ENCODE measurements around the gene VWA3B. TPM values are rescaled to one million over a fixed set of nuclear protein-coding genes. Genes with fewer than 3 reads are reported as not detected.

Gene VWA3B
- total RNA-seq, 2 donors from 2014 or later, result 4.0 TPM; not detected in 1

DNA sequence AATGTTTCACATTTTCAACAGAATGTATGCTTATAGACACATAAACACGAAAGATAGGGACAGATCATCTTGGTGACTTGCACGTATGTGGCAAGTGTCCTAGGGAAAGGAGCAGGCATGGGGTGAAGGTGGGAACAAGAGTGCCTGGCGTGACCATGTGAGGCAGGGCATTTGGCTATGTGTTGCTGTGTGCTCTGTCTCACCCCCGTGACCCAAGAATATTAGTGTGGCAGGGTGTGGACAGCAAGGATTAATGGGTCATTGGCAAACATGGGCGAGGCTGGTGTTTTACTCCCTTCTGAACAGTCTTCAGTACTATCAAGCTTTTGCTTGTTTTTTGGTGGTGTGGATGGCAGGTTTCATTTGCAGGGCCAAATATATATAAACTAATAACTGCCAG lies 1.3 kb upstream of the VWA3B start:
- Histone ChIP-seq H3K9me3 (no peaks in the 10 kb centered on the region), H3K4me1 (replicated peaks) (no peaks in the 10 kb centered on the region), H3K36me3 (no peaks in the 10 kb centered on the region), H3K27me3 (replicated peaks; ENCODE audit: insufficient read depth) (no peaks in the 10 kb centered on the region), H3K27ac (no peak overlapping the region), H3K4me3 (no peak overlapping the region)
- intact Hi-C loops (cut with DNase I), result no loop called here
- TF ChIP-seq POLR2AphosphoS5 (IDR thresholded peaks at IDR 0.05) (no peak), POLR2A (IDR thresholded peaks at IDR 0.05) (no peak)
- TF ChIP-seq, protein P1, sequence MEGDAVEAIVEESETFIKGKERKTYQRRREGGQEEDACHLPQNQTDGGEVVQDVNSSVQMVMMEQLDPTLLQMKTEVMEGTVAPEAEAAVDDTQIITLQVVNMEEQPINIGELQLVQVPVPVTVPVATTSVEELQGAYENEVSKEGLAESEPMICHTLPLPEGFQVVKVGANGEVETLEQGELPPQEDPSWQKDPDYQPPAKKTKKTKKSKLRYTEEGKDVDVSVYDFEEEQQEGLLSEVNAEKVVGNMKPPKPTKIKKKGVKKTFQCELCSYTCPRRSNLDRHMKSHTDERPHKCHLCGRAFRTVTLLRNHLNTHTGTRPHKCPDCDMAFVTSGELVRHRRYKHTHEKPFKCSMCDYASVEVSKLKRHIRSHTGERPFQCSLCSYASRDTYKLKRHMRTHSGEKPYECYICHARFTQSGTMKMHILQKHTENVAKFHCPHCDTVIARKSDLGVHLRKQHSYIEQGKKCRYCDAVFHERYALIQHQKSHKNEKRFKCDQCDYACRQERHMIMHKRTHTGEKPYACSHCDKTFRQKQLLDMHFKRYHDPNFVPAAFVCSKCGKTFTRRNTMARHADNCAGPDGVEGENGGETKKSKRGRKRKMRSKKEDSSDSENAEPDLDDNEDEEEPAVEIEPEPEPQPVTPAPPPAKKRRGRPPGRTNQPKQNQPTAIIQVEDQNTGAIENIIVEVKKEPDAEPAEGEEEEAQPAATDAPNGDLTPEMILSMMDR (IDR thresholded peaks at IDR 0.05), result no peak
- WGBS, result 72% methylated on average over 5 of the region's 5 CpGs
- DNase-seq (ENCODE audit: low spot score), result no peak

DNA sequence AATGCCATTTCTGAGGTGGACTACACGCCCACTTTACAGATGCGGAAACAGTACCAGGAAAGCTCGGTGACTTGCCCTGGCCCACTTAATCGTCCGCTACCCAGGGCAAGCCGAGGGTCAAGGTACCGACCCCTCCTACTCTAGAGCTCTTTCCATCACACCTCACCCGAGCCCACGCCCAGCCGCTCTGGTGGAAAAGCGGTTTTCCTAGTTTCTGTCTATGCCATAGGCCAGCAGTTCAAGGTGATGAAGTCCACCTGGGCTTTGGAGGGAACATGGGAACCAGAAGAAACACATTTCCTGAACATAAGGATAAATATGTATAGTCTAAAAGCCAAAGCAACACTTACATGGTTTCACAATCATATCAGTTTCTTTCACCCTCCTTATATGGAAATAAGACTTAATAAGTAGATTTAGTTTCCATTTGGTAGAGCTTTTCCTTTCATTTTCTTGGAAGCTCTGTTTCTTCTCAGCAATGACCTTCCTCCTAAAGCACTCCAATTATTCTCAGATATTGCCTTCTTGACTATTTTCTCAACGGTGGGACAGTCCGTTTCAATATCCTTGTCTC lies 567 bp downstream of the VWA3B start:
- DNase-seq (ENCODE audit: low spot score), result no peak
- WGBS, result 54% methylated on average over 13 of the region's 13 CpGs
- Histone ChIP-seq H3K4me1 (replicated peaks) (no peaks in the 10 kb centered on the region), H3K4me3 (peak overlapping the region in 1 of 2 donors; percentile 31), H3K27me3 (replicated peaks; ENCODE audit: insufficient read depth) (no peaks in the 10 kb centered on the region), H3K36me3 (no peaks in the 10 kb centered on the region), H3K9me3 (no peaks in the 10 kb centered on the region), H3K27ac (no peak overlapping the region)
- TF ChIP-seq, protein P1 (IDR thresholded peaks at IDR 0.05), result no peak
- TF ChIP-seq POLR2A (IDR thresholded peaks at IDR 0.05) (no peak), POLR2AphosphoS5 (IDR thresholded peaks at IDR 0.05) (no peak)
- intact Hi-C loops (cut with DNase I), result no loop called here

DNA sequence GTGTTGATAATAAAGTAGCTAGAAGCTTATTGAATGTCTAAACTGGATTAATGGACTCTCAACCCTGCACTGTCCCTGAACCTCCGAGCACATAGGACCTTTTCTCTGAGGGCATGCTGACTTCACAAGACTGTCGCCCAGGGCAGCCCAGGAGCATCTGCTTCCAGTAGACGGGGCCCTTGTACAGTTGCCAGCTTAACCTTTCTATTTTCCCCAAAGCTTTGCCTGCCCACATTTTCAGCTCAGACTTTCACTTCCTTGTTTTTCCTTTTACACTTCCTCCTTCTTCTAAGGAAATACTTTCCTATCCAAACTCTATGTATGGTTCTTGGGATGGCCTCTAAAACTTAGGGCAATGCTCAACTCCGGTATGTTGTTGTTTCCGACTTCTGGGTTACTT lies 1.3 kb downstream of the VWA3B start:
- Histone ChIP-seq H3K4me3 (no peak overlapping the region), H3K9me3 (no peaks in the 10 kb centered on the region), H3K27me3 (replicated peaks; ENCODE audit: insufficient read depth) (no peaks in the 10 kb centered on the region), H3K4me1 (replicated peaks) (no peaks in the 10 kb centered on the region), H3K36me3 (no peaks in the 10 kb centered on the region), H3K27ac (no peak overlapping the region)
- TF ChIP-seq, protein P1 (IDR thresholded peaks at IDR 0.05), result no peak
- TF ChIP-seq POLR2A (IDR thresholded peaks at IDR 0.05), result no peak
- TF ChIP-seq POLR2AphosphoS5 (IDR thresholded peaks at IDR 0.05), result no peak
- 90% methylated on average over 5 of the region's 5 CpGs for WGBS
- intact Hi-C loops (cut with DNase I), result no loop called here
- DNase-seq (ENCODE audit: low spot score), result no peak

DNA sequence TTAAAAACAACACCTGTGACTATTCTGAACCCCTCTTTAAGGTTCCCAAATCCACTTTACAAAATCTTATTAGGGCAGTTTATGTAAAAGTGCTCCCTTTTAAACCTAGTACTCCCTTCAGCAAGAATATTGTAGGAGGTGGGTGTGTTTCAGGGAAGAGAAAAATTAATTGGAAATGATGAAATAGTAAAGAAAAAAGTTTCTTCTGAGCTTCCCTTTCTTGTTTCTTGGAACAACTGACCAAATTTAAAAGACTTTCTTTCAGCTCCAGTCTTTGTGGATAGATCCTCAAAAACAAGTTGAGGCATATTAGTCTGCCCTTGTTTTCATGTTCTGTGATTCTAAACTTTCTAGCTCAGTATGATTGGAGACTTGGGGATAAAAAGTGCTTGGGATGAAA lies 3.0 kb downstream of the VWA3B start:
- intact Hi-C loops (cut with DNase I), result no loop called here
- DNase-seq (ENCODE audit: low spot score), result no peak
- H3K27me3 ChIP-seq (replicated peaks; ENCODE audit: insufficient read depth), result no peaks in the 10 kb centered on the region

DNA sequence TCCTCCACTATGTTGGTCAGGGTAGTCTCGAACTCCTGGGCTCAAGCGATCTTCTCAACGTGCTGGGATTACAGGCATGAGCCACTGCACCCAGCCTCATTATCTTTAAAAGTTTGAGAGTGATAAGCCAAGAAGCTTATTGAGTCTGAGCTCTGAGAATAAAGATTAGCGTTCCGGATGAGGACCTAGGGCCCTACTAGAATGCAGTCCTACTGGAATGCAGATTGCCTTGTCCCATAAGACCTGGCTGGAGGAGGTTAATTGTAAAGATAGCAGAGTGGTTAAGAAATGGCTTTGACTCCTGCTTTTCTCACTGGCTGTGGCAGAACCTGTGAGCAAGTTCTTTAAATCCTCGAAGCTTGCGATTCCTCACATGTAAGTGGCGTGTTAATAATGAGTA lies 4.0 kb downstream of the VWA3B start:
- no peak overlapping the region for H3K27ac ChIP-seq
- no peaks in the 10 kb centered on the region for H3K27me3 ChIP-seq (replicated peaks; ENCODE audit: insufficient read depth)
- H3K9me3 ChIP-seq, result no peaks in the 10 kb centered on the region
- H3K4me1 ChIP-seq (replicated peaks), result no peaks in the 10 kb centered on the region
- H3K4me3 ChIP-seq, result no peak overlapping the region
- H3K36me3 ChIP-seq, result no peaks in the 10 kb centered on the region
- 87% methylated on average over 8 of the region's 8 CpGs for WGBS
- no peak for DNase-seq (ENCODE audit: low spot score)
- intact Hi-C loops (cut with DNase I), result no loop called here
- TF ChIP-seq POLR2AphosphoS5 (IDR thresholded peaks at IDR 0.05) (no peak), POLR2A (IDR thresholded peaks at IDR 0.05) (no peak)
- TF ChIP-seq, protein P1 (IDR thresholded peaks at IDR 0.05), result no peak

More for the DNA sequence above, 3.0 kb downstream of the VWA3B start:
- no peak overlapping the region for H3K4me3 ChIP-seq
- no peaks in the 10 kb centered on the region for H3K4me1 ChIP-seq (replicated peaks)
- no peak for TF ChIP-seq POLR2A (IDR thresholded peaks at IDR 0.05)
- TF ChIP-seq, protein P1 (IDR thresholded peaks at IDR 0.05), result no peak
- TF ChIP-seq POLR2AphosphoS5 (IDR thresholded peaks at IDR 0.05), result no peak
- no peak overlapping the region for H3K27ac ChIP-seq
- H3K9me3 ChIP-seq, result no peaks in the 10 kb centered on the region
- no peaks in the 10 kb centered on the region for H3K36me3 ChIP-seq

Measured in prostate gland (tissue), 2 donors.